Embryonic facial prominence (tissue), 1 donor: ENCODE data around the gene SYT15B.
"Not testable (repeated sequence)": the region's sequence is repeated elsewhere in the genome, so short reads cannot be mapped to it uniquely, and the experiment has no call there.

Experiments used
- DNase-seq: peaks from one replicate; pipeline ENCODE4 v3.0.0-alpha.2; 2016; ENCODE audit errors: extremely low spot score

Gene SYT15B

GRCh38 chr10:47725740-47726139 lies 37.7 kb downstream of the SYT15B start:
- not testable (repeated sequence) for DNase-seq

GRCh38 chr10:47725047-47725446 lies 38.3 kb downstream of the SYT15B start:
- DNase-seq = not testable (repeated sequence)

GRCh38 chr10:47724119-47724518 lies 39.3 kb downstream of the SYT15B start:
- not testable (repeated sequence) for DNase-seq

- not testable (repeated sequence) for DNase-seq
Measured at GRCh38 chr10:47723362-47723761, 40.0 kb downstream of the SYT15B start.

- not testable (repeated sequence) for DNase-seq
Measured at GRCh38 chr10:47717011-47717769, 46.2 kb downstream of the SYT15B start.
